Prostate gland (tissue), 2 donors: ENCODE measurements around the gene AEN.

ENCODE experiments used
- CTCF ChIP-seq, 4 experiments: fragments of 200-600 bp in 2 of 4; fragments of 450-650 bp in 2 of 4; sonication (generic) in 2 of 4; IDR thresholded peaks; 1 replicate in 3 of 4; 2 replicates in 1 of 4; pipeline ENCODE4 v1.5.1; 2016 to 2019; ENCODE audit warnings: antibody characterized with exemption in 4 of 4, mild to moderate bottlenecking in 2 of 4, moderate library complexity in 2 of 4
- POLR2A ChIP-seq: fragments of 450-650 bp; IDR thresholded peaks from one replicate; pipeline ENCODE4 v1.6.1; 2016; ENCODE audit warnings: antibody characterized with exemption, mild to moderate bottlenecking

GRCh38 chr15:88678755-88679154, 57.6 kb downstream of the AEN start:
- no peak for TF ChIP-seq CTCF (IDR thresholded peaks at IDR 0.05)
- no peak for TF ChIP-seq POLR2A
